NCI-H1436 treated with DMSO at 0.1 percent for 48 hours (cell line): ENCODE results near the gene HTR4.

Source experiments
- DNase-seq: peaks from one replicate; lab custom pipeline; 2025; lab: John Stamatoyannopoulos, UW

The HTR4 gene

DNA sequence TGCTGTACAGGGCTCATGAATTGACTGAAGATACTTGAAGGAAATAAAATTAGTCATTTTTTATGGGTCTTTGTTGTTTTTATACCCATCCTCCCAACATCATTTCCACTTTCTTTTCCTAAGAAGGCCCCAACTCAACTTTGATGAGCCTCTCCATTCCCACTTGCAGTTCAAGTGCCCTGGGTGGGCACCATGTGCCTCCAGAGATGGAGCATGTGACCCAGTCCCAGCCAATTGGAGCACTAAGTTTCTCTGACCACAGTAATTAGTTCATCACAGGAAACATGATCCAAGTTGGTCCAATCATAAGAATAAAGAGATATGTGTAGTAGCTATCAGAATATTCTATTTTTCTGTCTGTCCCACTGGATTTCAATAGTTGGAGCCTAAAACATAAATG, 46.9 kb downstream of the HTR4 start:
- no peak for DNase-seq

DNA sequence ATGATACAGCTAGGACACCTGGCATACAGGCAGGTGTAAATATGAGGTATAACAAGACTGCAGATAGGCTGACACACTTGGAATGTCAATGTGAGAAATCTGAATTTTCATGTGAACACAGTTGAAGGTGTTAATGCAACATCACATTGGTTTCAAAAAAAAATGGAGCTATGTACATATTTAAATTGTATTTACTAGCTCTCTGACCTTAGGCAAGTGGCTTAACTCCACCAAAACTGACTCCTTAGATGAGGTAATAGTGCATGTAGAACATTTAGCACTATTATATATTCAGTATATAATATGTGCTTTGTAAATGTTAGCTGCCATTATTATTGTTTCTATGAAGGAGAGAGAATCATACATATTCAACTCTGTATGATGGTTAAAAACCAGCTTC, 48.0 kb downstream of the HTR4 start:
- DNase-seq: no peak

DNA sequence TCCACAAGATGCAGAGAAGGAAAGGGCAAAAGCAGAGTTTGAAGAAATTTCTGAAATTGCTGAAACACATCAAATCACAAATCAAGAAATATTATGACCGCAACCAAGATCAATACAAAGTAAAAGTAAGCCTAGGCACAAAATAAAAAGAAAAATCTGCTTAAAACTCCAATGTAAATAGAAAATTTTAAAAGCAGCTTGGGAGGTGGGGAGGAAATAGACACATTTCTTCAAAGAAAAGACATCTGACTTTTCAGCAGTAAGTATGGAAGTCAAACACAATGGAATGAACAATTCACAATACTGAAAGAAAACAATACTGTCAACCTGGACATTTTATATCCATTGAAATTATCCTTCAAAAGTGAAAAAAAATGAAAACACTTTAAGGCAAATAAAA, 55.1 kb downstream of the HTR4 start:
- DNase-seq: no peak

DNA sequence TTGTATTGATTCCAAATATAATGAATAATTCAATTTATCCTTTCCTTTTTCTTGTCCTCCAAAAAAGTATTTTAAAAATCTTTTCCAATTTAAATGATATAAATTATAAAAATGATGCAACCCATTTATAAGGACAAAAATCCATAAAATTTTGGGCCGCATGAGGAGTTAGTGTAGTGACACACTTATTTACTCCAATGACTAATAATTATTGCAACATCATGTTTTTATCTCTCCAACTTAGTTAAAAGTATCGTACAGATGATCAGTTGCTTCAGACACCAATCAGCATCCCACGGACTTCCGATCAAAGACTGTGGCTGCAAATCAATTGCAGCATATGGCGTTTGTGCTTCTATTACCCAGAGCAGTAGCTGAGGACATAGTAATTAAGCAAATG, 58.6 kb downstream of the HTR4 start:
- no peak for DNase-seq

DNA sequence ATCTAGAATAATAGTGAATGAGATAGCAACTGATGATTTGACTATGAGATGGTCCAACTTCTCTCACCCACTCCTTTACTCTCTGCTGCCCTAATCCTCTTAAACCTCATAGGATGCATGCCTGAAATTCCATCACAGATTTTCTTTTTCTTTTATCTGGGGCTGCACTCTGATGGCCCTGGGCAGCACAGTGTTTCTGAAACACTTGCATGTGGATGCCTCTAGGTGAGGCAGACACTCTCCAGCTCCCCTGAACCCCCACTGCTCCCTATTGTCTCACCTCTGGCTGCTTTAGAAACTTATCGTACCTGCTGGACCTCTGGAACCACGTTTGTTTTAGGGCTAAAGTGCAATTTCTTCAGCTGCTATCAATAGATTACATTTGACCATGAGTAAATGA, 67.5 kb downstream of the HTR4 start:
- no peak for DNase-seq

DNA sequence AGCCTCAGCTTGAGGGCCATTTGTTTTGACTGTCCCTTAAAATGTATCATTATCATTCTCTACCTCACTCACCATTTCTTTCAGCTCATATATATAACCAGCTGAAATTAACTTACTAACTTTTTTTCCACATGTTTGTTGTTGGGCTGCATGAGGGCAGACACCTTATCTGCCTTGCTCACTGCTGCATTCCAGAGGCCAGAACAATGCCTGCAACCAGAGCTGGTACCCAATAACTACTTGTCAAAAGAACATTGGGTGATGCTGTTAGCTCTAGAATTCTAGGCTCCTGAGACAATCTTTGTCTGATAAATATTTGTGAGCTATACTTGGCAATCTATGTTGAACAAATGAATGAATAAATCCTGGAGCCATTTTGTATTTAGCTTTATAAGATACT, 68.3 kb downstream of the HTR4 start:
- no peak for DNase-seq

DNA sequence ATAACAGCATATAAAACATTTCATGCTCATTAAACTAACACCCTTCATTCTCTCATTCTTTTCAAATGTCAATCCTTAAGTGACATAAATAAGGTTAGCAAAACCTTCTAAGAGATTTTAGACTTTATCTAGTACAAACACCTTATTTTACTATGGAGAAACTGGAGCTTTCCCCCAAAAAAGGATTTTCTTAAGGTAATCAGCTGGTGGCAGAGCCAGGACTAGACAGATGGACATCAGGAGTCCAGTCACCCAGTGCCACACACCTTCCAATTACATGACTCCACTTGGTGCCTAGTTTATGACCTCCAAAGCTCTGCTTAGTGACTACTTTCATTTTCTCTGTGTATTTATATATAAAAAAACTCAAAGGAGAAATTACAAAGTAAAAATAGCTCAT, 70.2 kb downstream of the HTR4 start:
- DNase-seq: no peak

DNA sequence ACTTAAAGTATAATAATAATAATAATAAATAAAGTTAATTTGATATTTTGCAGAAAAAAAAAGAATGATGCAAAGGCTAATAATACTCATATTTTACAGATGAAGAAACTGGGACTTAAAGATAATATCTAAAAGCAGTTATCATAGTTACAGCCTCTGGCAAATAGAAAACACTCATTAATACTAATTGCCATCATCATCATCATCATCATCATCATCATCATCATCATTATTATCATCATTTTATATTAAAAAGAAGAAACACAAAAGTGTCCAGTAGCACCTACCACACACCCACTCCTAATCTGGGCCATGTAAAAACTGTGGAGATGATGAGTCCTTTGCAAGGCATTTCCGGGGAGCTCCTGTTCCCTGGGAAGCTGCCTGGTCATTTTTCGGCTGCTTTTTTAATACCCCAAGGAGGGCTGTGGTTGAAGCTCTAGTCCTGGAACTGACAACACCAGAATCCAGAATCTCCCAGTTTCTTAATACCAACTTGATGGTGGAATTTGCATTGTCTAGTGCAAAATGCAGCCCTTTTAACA, 70.8 kb downstream of the HTR4 start:
- no peak for DNase-seq

DNA sequence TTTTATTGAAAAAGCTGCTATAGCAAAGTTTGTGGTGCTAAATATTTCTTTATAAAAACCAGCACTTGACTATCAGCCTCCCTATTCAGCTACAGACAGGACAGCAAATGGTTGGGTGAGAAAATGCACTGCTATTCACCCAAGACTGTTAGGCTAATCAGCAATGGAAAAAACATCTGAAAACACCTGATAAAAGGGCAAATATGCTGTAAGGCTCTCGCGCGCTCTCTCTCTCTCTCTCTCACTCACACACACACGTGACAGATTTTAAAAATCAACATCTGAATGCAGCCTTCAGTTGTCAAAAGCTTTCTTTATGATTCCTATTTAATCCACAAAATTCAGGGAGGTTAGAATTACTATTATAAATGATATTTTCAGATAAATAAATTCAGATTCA, 80.2 kb downstream of the HTR4 start:
- DNase-seq: no peak

DNA sequence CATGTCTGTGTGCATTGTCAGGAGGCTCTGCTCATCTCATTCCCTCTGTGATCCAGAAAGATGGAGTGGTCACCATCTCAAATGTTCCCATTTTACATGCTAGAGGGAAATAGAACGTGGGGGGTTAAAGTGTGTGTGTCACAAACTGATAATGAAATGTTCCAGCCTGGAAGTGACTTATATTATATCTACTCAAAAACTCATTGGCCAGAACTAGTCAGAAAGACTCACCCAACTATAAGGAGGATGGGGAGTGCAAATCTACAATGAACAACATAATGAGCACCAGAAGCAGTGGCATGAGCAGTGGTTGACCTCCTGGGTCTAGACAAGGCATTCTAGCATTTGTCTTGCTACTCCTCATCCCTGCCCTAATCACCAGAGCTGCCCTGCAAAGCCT, 81.0 kb downstream of the HTR4 start:
- DNase-seq: no peak

DNA sequence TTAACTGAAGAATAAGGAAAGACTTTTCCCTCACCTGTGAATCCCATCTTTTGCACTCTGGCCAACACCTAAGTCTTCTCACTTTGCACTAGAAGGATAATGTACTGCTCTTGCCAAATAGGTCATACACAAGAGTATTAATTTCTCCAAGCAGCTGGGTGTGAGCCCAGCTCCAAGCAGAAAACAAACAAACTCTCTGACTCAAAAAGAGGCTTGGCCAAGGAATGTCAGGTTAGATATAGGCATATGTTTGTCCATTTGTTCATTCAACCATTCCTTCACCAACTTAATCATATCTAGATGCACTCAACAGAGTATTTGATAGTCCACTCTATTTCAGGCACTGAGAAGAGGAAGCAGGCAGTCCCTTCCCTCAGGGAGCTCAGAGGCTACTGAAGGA, 84.4 kb downstream of the HTR4 start:
- DNase-seq: no peak

DNA sequence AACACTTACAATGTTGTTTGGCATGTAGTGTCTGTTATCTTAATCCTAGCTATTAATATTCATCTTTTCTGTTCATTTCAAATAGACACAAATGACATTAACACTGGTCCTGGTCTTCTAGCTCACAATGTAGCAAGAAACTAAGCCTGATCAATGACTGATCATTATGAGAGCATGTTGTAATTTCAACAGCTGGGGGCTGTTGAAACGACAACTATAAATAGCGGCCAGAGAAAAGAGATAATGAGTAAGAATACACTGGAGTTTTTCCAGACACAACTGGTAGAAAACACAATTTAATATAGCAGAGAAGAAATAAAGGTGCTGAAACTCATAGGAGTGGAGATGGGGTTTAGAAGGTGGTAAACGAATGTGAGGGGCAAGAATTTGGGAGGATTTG, 89.2 kb downstream of the HTR4 start:
- DNase-seq: no peak

DNA sequence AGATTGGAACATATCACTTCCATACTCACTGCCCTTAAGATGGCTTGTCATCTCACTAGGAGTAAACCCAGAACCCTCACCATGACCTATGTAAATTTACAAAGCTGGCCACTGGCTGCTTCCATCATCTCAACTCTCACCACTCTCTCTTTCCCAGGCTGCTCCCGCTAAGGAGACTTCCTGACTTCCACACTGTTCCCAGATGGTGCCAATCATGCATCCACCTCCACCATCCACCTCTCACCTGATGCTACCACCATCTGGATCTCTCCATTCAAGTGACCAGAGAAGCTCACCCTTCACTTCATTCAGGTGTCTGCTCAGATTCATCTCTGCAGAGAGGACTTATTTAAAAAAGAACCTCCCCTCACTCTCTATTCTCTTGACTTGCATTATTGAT, 91.3 kb downstream of the HTR4 start:
- no peak for DNase-seq

DNA sequence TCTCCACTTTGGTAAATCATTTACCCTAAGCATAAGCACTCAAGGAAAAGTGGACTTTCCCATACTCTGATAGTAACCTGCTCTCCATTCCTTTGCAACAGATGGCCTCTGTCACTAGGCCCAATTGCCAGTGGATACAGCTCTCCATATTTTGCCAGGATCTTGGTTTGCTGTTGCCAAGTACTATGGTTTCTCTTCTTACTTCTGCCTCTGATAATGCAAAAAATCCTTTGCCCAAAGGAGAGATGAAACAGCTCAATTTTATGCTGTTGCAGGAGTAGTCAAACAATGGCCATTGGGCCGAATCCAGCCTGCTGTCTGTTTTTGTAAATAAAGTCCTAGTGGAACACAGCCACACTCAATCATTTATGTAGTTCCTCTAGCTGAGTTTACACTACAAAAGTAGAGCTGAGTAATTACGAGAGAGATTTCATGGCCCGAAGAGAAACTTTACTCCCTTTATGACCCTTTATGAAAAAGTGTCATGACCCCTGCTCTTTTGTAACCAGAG, 92.5 kb downstream of the HTR4 start:
- no peak for DNase-seq

DNA sequence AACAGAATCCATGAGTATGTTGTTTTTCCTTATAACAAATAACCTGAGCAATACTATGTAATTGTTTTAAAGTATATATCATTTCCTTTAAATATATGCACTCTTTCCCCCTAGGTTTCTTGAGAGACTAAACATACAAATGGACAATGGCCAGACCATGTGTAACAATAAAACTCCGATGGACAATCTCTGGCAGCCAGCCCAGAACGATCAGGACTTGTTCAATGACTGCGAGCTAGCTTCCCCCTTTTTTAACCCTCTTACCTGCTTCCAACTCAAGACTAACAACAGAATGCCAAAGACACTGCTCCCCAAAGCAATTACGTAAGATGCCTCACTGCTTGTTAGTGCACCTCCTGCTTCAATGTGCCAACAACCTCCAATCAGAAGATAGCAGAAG, 94.9 kb downstream of the HTR4 start:
- DNase-seq: no peak

DNA sequence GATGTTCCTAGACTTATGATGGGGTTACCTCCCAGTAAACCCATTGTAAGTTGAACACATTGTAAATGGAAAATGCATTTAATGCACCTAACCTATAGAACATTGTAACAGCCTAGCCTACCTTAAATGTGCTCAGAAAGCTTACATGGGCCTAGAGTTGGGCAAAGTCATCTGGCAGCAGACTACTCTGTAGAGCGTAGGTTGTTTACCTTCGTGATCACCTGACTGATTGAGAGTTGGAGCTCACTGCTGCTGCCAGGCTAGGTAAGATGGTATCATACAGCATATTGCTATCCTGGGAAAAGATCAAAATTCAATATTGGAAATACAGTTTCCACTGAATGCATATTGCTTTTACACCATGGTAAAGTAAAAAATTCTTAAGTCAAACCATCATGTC, 95.4 kb downstream of the HTR4 start:
- DNase-seq: no peak

DNA sequence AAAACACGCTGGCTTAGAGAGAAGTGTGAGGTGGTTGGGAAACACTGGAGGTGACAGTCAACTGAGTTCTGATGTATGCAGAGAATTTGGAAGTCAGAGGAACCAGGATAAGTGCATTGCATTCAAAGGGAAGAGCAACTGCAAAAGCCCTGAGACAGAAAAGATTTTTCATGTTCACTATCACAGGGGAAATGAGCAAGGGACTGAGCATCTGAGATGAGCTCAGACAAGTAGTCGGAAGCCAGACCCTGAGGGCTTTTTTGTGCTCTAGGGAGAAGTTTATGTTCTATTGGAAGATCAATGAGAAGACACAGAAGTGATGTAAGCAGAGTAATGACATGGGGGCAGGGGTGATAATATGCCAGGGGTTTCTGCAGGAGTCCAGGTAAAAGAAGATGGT, 97.5 kb downstream of the HTR4 start:
- no peak for DNase-seq

DNA sequence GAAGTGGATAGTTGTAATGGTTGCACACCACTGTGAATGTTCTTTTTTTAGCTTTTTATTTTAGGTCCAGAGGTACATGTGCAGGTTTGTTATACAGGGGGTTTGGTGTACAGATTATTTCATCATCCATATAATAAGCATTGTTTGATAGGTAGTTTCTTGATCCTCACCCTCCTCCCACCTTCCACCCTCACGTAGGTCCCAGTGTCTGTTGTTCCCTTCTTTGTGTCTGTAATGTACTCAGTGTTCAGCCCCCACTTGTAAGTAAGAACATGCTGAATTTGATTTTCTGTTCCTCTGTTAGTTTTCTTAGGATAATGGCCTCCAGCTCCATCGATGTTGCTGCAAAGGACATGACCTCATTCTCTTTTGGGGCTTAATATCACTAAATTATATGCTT, 99.7 kb downstream of the HTR4 start:
- no peak for DNase-seq

DNA sequence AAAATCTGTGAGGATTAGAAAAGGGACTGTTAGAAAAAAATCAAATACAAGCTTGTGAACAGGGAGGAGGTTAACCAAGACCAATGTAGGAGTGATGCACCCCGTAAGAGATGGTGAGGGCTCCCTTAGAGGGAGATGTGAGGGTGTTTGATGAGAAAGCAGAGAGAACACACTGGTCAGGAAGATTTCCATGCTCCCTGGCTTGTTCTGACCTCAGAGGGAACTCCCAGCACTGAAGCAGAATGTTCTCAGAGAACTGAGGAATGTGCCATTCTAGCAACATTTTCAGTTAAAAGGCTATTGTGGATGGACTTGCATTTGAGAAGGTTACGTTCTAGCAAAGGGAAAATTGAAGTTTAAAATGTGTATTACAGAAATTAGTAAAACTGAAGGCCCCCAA, 110.6 kb downstream of the HTR4 start:
- DNase-seq: no peak

DNA sequence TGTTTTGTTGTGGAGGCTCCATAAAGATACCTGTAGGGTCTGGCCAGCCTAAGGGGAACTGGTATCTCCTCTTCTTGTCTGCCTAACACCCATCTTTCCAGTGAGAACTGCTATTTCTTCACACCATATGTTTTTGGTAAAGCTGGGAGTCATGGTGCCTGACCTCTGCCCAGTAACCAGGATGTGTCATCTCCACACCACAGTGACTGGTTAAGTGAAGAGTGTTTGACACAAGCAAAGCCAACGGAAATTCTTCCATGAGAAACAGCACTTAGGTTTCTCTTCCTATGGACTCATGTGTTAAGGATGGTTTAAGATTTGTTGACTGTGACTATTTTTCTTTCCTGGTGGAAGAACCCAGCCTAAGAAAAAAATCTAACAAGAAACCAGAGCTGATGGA, 111.5 kb downstream of the HTR4 start:
- no peak for DNase-seq

DNA sequence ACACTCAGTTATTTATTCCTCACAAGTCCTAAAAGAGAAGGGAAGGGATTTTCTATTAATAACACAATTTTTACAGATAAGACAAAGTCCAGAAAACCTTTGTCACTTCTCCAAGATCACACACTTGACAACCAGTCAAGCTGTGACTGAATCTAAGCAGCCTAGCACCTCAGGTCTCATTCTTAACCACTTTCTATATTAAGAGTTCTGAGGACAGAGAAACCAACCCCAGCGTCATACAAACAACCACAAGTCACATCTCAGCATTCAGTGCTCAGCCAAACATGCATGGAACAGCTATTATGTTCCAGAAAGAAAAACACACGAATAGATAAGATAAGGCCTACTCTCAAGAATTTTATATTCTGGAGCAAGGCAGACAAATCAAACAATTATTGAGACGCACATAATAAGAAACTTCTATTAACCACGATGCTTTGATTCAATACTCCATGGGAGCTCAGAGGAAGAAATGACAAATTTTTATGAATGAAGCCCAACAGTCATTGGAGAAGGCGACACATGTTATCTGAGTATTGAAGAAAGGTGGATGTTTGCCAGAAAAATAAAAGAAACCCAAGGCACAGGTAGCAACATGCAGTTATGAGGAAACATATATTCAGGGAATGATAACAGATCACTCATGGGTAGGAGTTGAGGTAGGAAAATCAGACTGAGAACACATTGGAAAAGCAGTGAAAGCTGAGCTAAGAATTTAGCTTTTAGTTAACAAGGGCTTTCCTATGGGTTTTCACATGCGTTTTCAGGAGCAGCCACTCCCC, 113.1 kb downstream of the HTR4 start:
- no peak for DNase-seq

DNA sequence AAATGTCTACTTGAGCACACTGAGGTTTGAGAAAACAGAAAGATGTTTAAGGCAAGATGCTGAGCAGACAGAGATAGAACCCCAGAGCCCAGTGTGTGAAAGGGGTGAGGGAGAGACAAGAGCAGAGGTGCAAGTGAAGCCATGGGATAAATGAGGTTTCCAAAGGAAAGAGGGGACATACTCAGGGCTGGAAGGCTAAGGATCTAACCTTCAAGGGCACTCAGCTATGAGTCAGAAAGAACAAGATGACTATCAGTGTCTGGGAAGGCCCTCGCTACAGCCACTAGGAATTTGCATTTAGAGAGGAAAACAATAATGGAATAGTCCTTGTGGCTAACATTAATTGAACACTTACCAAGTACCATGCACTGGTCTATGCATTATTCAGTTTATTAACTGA, 113.7 kb downstream of the HTR4 start:
- no peak for DNase-seq

DNA sequence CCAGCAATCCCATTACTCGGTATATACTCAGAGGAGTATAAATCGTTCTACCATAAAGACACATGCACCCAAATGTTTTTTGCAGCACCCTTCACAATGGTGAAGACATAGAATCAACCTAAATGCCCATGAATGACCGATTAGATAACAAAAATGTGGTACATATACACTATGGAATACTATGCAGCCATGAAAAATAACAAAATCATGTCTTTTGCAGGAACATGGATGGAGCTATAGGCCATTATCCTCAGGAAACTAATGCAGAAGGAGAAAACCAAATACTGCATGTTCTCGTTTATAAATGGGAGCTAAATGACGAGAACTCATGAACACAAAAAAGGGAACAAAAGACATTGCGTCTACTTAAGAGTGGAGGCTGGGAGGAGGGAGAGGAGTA, 114.5 kb downstream of the HTR4 start:
- no peak for DNase-seq

DNA sequence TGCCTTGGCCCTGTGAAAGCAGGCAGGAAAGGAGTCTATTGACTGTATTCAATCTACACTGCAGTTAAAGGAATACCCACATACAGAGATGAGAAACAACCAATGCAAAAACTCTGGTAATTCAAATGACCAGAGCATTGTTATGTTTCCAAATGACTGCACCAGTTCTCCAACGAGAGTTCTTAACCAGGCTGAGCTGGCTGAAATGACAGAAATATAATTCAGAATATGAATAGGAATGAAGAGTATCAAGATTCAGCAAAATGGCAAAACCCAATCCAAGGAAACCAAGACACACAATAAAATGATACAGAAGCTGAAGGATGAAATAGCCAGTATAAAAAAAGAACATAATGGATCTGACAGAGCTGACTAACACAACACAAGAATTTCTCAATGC, 119.1 kb downstream of the HTR4 start:
- no peak for DNase-seq
